Activated CD8-positive, alpha-beta memory T cell treated with anti-CD3 and anti-CD28 coated beads, Interleukin-2, amount 50 U/mL, for 48 hours (primary cell): ENCODE results near the gene BIRC5.
"Not testable (repeated sequence)": the region's sequence is repeated elsewhere in the genome, so short reads cannot be mapped to it uniquely, and the experiment has no call there.

Experiments used
- DNase-seq: peaks from one replicate; pipeline ENCODE4 v3.0.0-alpha.2; 2020

BIRC5 gene

DNA sequence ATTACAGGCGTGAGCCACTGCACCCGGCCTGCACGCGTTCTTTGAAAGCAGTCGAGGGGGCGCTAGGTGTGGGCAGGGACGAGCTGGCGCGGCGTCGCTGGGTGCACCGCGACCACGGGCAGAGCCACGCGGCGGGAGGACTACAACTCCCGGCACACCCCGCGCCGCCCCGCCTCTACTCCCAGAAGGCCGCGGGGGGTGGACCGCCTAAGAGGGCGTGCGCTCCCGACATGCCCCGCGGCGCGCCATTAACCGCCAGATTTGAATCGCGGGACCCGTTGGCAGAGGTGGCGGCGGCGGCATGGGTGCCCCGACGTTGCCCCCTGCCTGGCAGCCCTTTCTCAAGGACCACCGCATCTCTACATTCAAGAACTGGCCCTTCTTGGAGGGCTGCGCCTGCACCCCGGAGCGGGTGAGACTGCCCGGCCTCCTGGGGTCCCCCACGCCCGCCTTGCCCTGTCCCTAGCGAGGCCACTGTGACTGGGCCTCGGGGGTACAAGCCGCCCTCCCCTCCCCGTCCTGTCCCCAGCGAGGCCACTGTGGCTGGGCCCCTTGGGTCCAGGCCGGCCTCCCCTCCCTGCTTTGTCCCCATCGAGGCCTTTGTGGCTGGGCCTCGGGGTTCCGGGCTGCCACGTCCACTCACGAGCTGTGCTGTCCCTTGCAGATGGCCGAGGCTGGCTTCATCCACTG is at the start of gene BIRC5:
BIRC5 (plus strand) TSS at position 238 of the 690 bp plus-strand sequence; CDS start at position 302, 64 bp downstream.
- DNase-seq = peak; percentile 96

DNA sequence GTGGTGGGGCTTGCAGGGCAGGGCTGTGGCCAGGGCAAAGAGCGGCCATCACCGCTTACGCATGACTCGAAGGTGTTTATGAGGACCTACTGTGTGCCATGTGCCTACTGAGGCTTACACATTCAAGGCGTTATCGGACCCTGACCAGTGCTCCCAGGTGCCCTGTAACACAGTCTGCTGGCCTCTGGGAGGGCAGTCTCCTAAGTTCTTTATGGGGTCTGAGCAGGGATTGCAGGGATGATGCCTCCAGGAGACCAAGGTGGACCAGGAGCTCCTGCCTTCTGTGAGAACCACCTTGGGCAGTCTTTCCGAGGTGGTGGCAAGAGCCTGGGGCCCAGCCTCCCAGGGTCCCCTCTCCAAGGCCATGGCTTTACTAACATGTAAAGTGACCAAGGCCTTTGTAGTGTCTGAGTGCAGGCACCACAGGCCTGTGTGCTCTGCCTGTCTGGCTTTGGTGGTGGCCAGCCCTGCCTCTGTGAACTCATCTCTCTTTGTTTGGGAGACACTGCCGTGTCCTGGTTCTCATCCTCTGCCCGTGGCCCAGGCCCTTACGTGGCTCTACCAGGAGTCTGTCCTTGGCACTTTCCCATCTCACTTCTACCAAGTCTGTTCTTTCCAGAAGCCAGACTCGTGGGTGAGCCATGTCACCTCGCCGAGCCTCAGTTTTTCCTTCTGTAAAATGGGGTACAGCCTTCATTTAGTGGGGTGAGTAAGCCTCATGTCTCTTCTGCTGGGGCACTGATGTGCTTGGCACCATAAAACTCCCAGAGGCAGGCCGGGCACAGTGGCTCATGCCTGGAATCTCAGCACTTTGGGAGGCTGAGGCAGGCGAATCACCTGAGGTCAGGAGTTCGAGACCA is 49.1 kb upstream of the BIRC5 start:
- DNase-seq = no peak

DNA sequence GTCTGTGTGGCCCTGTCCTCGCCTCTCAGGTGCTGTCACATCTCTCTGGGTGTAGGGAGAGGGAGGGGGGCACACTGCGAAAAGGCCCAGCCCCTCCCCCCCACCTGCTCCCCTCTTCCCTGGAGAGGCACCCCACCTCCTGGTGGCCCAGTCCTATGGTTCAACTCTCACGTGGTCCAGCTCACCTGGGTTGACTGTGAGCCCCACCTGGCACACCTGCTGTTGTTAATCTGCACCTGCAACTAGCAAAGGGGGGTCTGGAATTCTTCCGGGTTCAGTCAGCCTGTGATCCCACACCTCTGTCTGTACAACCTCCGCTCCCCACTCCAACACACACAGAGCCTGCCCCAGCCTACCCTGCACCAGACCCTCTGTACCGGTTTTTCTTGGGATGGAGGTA is 47.6 kb upstream of the BIRC5 start:
- DNase-seq = no peak

DNA sequence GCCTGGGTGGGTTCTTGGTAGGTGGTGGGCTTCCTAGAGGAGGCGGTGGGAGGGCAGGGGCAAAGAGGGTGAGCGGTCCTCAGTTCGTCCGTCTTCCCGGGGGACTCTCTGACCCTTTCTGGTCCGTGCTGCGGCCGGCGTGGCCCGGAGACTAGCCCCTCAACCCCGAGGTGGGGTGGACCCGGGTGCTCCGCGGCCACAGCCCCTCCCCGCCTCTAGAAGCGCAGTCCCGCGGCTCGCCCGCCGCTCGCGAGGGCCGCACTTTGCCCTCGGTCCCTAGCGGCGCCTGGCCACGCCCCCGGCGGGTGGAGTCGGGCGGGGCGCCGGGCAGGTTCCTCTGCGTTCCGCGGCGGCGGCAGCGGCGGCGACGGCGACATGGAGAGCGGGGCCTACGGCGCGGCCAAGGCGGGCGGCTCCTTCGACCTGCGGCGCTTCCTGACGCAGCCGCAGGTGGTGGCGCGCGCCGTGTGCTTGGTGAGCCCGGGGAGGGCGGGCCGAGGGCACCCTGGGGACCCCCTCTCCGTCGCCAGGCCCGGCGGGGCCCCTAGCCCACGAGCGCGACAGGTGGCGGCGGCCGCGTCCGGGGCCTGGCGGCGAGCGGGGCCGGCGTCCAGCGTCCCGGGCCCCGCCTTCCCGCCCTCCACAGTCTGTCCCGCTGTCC is 45.7 kb upstream of the BIRC5 start, which contains the start of gene SYNGR2:
SYNGR2 (plus strand) TSS at position 340 of the 661 bp plus-strand sequence; CDS start at position 376, 36 bp downstream.
- DNase-seq = peak; percentile 96

DNA sequence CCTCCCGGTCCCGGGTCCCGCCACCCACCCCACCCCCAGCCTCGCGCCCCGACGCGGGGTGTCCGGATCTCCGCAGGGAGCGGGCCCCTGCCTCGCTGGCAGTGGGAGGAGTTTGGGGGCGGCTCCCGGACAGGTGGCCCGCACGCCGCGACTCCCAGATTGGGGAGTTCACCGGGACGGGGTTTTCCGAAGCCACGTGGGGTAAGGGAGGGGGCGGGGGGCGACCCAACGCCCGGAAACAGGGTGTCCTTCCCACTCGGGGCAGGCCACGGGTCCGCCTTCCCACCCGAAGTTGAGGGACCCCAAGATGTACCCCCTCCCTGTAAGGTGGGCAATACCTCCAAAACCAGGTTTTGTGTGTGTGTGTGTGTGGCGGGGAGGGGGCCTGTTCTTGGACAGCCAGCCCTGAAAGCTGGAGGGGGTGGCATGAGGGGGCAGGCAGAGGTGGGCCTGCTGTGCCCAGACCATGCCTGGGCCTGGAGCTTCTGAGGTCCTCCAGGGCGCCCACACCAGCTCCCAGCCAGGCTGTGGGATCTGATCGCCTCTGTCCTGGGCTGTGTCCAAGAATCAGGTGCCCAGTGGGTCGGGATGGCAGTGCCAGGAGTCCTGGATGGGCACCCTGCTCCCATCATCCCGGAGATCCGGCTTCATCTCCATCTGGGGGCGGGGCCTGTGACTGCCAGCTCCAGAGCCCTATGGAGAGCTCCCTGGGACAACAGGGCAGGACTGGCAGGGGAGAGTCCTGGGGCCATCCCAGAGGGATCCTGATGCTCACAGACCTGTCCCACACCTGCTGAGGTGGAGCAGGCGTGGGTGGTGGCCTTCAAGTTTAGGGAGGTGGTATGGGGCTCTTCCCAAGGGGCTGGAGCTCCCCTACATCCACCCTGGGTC is 44.9 kb upstream of the BIRC5 start:
- peak; percentile 80 for DNase-seq

DNA sequence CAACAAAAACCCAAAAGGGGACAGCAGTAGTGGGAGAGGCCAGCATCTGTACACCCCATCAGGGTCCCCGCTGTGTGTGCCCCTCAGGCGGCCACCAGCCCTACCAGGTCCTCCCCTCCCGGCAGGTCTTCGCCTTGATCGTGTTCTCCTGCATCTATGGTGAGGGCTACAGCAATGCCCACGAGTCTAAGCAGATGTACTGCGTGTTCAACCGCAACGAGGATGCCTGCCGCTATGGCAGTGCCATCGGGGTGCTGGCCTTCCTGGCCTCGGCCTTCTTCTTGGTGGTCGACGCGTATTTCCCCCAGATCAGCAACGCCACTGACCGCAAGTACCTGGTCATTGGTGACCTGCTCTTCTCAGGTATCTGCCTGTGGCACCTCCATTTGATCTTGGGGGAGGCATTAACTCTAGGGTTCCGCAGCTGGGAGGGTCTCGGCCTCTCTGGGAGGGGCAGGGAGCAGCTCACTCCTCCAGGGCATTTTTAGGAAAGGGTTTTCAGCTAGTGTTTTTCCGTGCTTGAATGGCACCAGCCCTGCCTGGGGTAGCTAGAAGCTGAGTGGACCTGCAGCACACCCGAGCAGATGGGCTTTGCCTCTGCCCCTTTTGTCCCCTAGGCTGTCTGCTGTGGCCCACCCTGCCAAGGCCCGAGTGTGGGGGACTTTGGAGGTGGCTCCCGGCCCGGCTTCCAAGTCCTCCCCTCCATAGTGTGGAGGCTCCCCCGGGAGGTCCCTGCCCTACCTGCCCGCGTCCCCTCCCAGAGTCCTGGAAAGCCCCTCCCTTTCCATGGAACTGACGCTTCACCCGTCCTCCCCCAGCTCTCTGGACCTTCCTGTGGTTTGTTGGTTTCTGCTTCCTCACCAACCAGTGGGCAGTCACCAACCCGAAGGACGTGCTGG is 43.1 kb upstream of the BIRC5 start:
- peak; percentile 63 for DNase-seq

DNA sequence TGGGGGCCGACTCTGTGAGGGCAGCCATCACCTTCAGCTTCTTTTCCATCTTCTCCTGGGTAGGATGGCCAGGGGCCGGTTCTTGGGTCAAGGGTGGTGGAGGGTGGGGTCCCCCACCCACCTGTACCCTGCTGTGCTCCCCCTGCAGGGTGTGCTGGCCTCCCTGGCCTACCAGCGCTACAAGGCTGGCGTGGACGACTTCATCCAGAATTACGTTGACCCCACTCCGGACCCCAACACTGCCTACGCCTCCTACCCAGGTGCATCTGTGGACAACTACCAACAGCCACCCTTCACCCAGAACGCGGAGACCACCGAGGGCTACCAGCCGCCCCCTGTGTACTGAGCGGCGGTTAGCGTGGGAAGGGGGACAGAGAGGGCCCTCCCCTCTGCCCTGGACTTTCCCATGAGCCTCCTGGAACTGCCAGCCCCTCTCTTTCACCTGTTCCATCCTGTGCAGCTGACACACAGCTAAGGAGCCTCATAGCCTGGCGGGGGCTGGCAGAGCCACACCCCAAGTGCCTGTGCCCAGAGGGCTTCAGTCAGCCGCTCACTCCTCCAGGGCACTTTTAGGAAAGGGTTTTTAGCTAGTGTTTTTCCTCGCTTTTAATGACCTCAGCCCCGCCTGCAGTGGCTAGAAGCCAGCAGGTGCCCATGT is 42.3 kb upstream of the BIRC5 start:
- DNase-seq = not testable (repeated sequence)

DNA sequence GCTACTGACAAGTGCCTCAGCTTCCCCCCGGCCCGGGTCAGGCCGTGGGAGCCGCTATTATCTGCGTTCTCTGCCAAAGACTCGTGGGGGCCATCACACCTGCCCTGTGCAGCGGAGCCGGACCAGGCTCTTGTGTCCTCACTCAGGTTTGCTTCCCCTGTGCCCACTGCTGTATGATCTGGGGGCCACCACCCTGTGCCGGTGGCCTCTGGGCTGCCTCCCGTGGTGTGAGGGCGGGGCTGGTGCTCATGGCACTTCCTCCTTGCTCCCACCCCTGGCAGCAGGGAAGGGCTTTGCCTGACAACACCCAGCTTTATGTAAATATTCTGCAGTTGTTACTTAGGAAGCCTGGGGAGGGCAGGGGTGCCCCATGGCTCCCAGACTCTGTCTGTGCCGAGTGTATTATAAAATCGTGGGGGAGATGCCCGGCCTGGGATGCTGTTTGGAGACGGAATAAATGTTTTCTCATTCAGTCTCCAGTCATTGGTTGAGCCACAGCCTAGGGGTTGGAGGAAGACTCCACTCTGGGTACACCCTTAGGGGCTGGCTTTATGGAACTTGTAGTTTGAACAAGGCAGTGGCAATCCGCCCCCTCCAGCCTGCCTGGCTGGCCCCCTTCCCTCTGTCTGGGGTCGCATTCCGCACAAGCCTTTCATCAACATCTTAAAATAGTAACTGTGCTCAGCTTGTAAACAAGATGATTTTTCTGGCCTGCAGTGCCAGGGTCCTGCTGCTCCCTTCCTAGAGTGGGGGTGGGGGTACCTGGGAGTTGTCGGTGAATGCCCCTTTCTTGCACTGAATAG is 41.6 kb upstream of the BIRC5 start:
- DNase-seq = no peak

DNA sequence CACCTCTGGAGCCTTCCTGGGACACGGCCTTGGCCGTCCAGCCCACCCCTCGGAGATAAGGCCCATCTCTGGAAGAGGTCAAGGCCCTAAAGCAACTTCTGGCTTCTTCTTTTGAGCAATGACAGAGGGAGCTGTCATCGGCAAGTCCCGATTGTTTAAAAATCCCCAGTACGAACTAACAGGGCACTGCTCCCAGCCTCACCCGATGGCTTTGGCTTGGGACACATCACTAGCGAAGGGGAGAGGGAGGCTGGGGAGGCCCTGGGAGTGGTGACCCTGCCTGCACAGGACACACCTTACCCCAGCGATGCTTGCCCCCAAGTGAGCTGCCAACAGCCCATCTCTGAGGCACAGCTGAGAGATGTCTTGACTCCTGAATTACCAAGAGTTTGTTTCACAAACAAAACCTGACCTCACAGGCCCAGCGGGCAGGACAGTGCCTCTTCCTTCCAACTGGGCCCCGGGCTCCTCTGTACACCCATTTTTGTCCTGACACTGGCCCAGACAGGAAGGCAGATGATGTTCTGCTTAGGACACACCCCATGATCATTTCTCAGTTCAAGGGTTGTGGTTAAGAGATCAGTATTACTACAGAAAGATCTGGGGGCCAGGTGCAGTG is 40.8 kb upstream of the BIRC5 start:
- no peak for DNase-seq

DNA sequence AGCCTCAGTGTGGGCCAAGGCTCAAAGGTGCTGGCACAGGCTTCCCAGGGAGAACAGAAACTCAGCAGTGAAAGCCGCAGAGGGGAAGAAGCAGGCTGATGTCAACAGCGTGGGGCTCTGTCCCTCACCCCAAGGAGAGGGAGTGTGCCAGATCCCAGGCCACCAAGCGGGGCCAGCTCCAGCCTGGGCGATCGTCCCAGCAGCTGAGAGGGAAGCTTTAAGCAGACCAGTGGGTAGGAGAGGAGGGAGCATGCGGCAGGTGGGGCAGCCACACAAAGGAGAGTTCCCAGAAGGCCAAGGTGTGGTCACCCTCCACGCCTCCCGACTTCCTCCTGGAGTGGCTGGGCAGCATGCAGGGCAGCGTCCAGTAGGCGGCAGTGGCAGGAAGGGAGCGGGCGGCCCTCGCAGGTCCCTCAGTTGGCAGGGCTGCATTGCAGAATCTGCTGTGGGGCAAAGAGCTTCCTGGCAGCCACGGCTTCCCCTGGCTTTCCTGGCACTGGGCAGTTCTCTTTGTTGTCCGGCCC is 39.6 kb upstream of the BIRC5 start:
- DNase-seq = no peak

DNA sequence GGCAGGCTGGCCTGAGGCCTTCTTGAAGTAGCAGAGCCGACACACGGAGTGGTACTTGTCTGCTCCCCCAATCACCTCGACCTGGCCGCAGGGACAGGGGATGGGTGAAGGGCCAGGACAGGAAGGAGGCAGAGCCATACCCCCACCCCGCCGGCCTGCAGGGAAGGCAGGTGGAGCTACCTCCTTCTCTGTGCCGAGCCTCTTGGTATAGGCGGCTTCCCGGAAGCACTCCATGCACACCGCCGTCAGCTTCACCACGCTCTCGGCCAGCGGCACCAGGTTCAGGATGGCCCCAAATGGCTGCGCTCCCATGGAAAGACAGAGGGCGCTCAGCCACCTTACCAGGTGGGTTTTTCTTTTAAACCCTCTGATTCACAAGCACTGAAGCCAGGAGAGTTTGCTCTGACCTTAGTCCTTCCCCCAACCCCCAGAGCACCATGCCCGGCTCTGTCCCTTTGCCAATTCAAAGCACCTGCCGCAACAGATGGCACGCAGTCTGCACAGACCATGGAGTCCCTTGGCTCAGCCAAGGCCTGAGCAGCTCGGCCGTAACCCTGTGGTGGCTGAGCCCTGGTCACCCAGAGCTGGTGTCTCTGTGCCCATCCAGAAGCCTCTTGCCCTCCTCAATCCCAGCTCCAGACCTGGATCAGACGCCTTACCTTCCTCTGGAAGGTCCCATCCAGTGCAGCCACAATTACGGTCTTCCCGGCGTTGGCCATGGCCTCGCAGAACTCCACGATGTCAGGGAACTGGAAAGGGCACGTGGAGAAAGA is 39.0 kb upstream of the BIRC5 start:
- DNase-seq = no peak

DNA sequence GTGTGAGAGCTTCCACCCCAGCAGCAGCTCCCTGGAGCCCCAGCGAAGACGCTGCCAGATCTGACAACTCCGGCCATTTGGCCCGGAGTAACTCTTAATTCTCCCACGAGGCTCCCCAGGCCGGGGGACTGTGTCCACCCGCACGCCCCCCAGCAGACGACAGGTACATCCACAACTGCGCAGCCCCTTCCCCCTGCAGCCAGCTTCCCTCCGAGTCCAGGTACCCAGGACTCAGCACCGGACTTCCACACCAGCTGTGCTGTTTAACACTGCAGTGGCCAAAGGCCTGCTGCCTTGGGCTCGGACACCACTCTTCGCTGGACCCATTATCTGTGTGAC is 38.4 kb upstream of the BIRC5 start:
- DNase-seq = no peak

DNA sequence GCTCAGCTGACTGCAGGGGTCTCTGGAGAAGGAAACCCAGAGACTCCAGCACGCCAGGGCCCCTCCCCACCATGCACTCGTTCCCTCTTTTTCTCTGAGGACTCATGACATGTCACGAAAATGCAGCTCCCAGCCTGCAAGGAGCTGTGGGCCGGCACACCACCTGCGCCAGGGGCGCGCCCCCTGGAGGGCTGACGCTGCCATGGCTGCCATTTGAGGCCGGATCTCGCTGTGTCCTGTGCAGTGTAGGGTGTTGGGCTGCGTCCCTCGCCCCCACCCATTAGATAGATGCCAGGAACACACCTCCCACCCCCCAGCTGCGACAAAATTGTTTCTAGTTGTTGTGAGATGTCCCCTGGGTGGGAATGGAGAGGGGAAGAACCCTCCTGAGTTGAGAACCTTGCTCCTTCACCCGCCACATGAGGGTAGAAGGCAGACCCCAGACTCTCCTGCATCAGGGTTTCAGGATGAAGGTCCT is 37.5 kb upstream of the BIRC5 start:
- DNase-seq = peak; percentile 90

DNA sequence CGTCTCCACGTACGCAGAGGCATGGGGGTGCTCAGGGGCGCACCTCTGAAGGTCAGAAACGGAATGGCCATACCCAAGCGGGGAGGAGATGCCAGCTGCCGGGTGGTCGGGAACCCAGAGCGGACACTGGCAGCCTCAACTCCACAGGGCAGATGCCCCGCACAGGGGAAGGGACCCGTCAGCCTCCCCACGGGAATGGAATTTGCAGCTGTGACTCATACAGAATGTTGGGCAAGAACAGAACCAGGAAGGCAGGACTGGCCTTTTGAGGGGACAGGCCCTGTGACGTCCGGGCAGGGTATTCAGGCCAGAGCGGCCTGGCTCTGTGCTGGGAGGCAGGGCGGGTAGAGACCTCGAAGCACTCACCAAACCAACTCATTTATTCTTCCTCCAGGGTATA is 34.7 kb upstream of the BIRC5 start:
- no peak for DNase-seq

DNA sequence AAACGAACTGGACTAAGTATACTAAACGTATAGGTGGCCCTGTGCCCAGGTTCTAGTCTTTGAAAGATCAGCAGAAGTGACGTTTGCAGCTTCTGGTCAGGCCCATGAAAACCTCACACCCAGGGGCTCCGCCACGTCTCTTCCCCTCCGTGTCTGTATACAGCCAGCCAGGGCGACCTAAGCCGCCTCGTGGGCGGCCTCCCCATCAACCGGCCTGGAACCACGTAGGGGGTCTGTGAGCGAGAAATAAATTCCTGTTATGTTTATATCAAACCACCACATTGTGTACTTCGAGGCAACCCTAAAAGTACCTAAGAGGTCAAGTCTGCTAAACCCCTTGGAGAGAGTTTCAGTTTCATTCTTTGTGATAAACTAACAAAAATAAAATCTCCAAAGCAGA is 34.0 kb upstream of the BIRC5 start:
- DNase-seq = no peak

DNA sequence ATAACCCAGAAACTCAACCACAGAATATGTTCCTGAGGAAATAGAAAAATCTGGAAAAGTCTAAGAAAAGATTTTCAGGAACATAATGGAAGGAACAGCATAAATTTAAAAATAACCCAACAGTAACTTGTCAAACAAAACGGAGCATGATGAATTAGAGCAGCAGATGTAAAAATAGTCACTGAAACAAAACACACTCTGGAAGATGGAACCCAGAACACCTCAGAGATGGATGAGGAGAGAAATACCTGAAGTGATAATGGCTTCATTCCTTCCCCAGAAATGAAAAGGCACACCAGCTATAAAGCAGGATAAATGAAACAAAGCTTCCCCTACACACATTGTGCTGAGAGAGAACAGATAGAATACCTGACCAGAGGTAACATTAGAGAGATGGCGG is 33.5 kb upstream of the BIRC5 start:
- no peak for DNase-seq

DNA sequence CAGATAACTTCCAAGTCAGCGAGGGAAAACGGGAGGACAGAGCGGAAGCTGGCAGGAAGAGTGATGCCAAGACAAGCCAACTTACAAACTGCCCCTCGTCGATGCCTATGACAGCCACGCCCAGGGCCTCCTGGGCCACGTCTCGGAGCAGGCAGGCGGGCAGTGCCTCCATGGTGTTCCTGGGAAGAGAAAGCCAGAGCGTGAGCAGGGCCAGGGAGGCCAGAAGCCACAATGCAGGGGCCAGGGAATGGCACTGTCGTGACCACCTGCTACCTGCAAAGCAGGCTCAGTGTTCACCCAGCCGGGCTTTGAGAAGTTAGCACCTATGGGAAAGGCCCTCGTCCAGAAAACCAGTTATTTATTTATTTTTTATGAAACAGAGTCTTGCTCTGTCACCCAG is 31.5 kb upstream of the BIRC5 start:
- DNase-seq = no peak

DNA sequence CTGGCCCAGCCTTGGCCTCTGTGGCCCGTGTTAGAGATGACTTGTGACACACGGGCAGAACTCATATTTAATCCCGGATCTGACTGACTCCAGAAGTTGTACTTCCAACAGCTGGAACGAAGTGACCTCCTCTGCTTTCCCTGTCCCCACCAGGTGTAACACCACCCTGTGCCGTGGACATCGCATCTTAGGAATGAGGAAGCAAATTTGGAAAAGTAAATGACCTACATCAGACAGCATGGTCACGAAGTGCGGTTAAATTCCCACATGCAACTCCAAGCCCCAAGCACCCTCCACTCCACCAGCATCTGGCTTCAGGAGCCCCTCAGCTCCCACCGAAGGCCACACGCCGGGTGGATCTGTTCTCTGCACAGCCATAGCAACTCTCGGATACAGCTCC is 30.1 kb upstream of the BIRC5 start:
- no peak for DNase-seq

DNA sequence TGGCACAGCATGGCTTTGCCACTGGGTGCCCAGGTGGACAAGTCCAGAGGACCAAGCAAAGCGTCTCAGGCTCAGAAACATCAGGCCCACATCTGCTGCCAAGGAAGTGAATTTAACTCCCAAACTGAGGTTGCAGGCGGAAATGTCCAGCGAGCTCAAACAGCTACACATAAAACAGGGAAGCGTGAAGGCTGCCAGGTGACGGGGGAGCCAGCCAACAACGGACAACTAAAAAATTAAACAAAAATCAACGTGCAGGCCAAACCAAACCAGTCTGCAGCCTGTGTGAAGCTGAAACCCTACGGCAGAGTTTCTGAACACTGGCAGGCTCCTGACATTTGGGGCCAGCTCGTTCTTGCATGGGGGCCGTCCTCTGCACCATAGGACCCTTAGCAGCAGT is 29.7 kb upstream of the BIRC5 start:
- no peak for DNase-seq
